GM12878 (cell line): ENCODE measurements around the gene B9D1. TPM values are rescaled to one million over a fixed set of nuclear protein-coding genes. Genes with fewer than 3 reads are reported as not detected.

Experiments
- ATAC-seq: fragments of 200-7000 bp; cut with Tn5 transposase; 3 replicates; pipeline ENCODE4 v1.9.1; 2020; ENCODE audit warnings: mild to moderate bottlenecking, moderate library complexity
- BruUV-seq: library from RNA; stranded (reverse); fragments of 400-500 nt; replicated peaks from 2 replicates; lab custom pipeline; 2021; lab: Mats Ljungman, UMichigan
- CTCF ChIA-PET: fragments of 300-600 bp; sonication (Branson Sonifier 250); formaldehyde crosslinking; extraction: SDS; loops from one replicate; lab custom pipeline; 2021; ENCODE audit warnings: inconsistent platforms; lab: Yijun Ruan, JAX
- POLR2A ChIA-PET: fragments of 350-600 bp; formaldehyde crosslinking; extraction: SDS; loops from one replicate; lab custom pipeline; 2021; ENCODE audit warnings: inconsistent platforms; lab: Charles Lee
- RAD21 ChIA-PET: fragments of 300-600 bp; sonication (Branson Sonifier 250); formaldehyde crosslinking; loops from one replicate; lab custom pipeline; 2023; ENCODE audit warnings: antibody characterized with exemption; ENCODE audit not compliant: unreplicated experiment; lab: Charles Lee
- SMC1A ChIA-PET: fragments of 300-600 bp; sonication (Branson Sonifier 250); formaldehyde crosslinking; loops from one replicate; lab custom pipeline; 2023; ENCODE audit not compliant: unreplicated experiment, uncharacterized antibody; lab: Charles Lee
- DNase-seq: peaks from one replicate; pipeline ENCODE4 v3.0.0-alpha.2; 2011; ENCODE audit warnings: low read depth, low spot score
- FAIRE-seq: peaks from 3 replicates; lab custom pipeline; 2011; peaks lifted over from hg19 to GRCh38; lab: Jason Lieb, UNC
- H2AFZ ChIP-seq: 2 replicates; pipeline ENCODE4 v1.6.0; 2011; ENCODE audit warnings: low read depth, low read length, control low read depth; ENCODE audit not compliant: control insufficient read depth
- H3K27ac ChIP-seq: 2 replicates; pipeline ENCODE4 v1.5.1; 2011; ENCODE audit warnings: control low read depth; ENCODE audit not compliant: control insufficient read depth, insufficient read depth
- H3K27me3 ChIP-seq, 2 experiments: replicated peaks in 1 of 2; 2 replicates each; pipeline versions ENCODE4 v1.6.0 to v1.6.1; 2011; ENCODE audit warnings: low read length in 1 of 2; ENCODE audit not compliant: control insufficient read depth in 2 of 2, insufficient read depth in 2 of 2
- H3K36me3 ChIP-seq, 2 experiments: 2 replicates each; pipeline ENCODE4 v1.5.1; 2011; ENCODE audit warnings: low read length in 1 of 2; ENCODE audit not compliant: control insufficient read depth in 2 of 2, insufficient read depth in 2 of 2
- H3K4me1 ChIP-seq: 2 replicates; pipeline ENCODE4 v1.6.1; 2011; ENCODE audit warnings: mild to moderate bottlenecking, low read length, moderate library complexity, mixed read lengths; ENCODE audit not compliant: control insufficient read depth, insufficient read depth
- H3K4me2 ChIP-seq: 2 replicates; pipeline ENCODE4 v1.6.0; 2011; ENCODE audit warnings: control low read depth; ENCODE audit not compliant: control insufficient read depth, insufficient read depth
- H3K4me3 ChIP-seq: fragments of 200-600 bp; sonication (generic); 2 replicates; pipeline ENCODE4 v1.5.1; 2016
- H3K79me2 ChIP-seq: 2 replicates; pipeline ENCODE4 v1.6.0; 2011; ENCODE audit warnings: low read length; ENCODE audit not compliant: control insufficient read depth, insufficient read depth
- H3K9ac ChIP-seq: 2 replicates; pipeline ENCODE4 v1.8.0; 2011; ENCODE audit warnings: low read length, control low read depth, mixed read lengths; ENCODE audit not compliant: control insufficient read depth, insufficient read depth
- H3K9me3 ChIP-seq: replicated peaks from 3 replicates; pipeline ENCODE4 v1.5.1; 2011; ENCODE audit warnings: mild to moderate bottlenecking, low read length; ENCODE audit not compliant: control insufficient read depth, insufficient read depth
- H4K20me1 ChIP-seq: 2 replicates; pipeline ENCODE4 v1.6.0; 2011; ENCODE audit not compliant: control insufficient read depth, insufficient read depth
- MYC ChIP-seq: IDR thresholded peaks from 2 replicates; pipeline ENCODE4 v1.6.1; 2011; ENCODE audit warnings: mild to moderate bottlenecking, low read length, moderate library complexity, inconsistent platforms; ENCODE audit not compliant: insufficient read depth, insufficient replicate concordance, insufficient read length, severe bottlenecking
- NFIC ChIP-seq: IDR thresholded peaks from 2 replicates; pipeline ENCODE4 v1.6.1; 2012; ENCODE audit warnings: low read depth, mild to moderate bottlenecking, inconsistent platforms, low read length, moderate library complexity
- RFX5 ChIP-seq: IDR thresholded peaks from 2 replicates; pipeline ENCODE4 v1.6.1; 2011; ENCODE audit warnings: low read depth, low read length, improper control_type of control experiment
- WGBS: methylation state at CpG from one replicate; pipeline ENCODE4 v1.1.6; 2016; ENCODE audit warnings: low lambda C conversion rate; ENCODE audit not compliant: insufficient replicate concordance, insufficient coverage; ENCODE audit errors: missing lambda C conversion rate; 5-methylcytosine and 5-hydroxymethylcytosine counted together
- in situ Hi-C: fragments of 300-500 bp; cut with MboI; formaldehyde crosslinking; loops from 9 replicates; pipeline ENCODE4 v1.14.3; 2018; ENCODE audit warnings: mixed read lengths
- intact Hi-C: fragments of 100-400 bp; cut with micrococcal nuclease; formaldehyde crosslinking; loops from one replicate; pipeline ENCODE4 v1.14.2; 2022; ENCODE audit not compliant: unreplicated experiment
- polyA plus RNA-seq, 11 experiments: library from polyadenylated mRNA; depleted of rRNA in 4 of 11; unstranded in 6 of 11; stranded (reverse) in 5 of 11; fragments of >200 nt; fragmentation: Nextera tagmentation in 4 of 11; fragmentation: Illumina TruSeq in 1 of 11; extraction: Ambion mirVana in 4 of 11; extraction: Trizol in 1 of 11; gene quantifications; 1 replicate in 1 of 11; 2 replicates in 10 of 11; pipeline versions ENCODE4 v1.2.1 to v1.2.3, GENCODE V29; 2011 to 2016; ENCODE audit warnings: inconsistent platforms in 2 of 11, missing spikeins in 2 of 11, low read depth in 1 of 11
- total RNA-seq, 4 experiments: library from RNA; depleted of rRNA in 3 of 4; stranded (reverse); fragments of >200 nt in 3 of 4; fragmentation: Illumina TruSeq in 1 of 4; extraction: Trizol in 1 of 4; gene quantifications; 2 replicates each; pipeline versions ENCODE4 v1.2.1 to v1.2.3, GENCODE V29; 2013 to 2021
- TF ChIP-seq, protein P1 (sequence below): fragments of 450-650 bp; IDR thresholded peaks from 2 replicates; pipeline ENCODE4 v1.6.1; 2014; ENCODE audit warnings: mild to moderate bottlenecking

B9D1 gene
- total and polyA plus RNA-seq, 10 of the 15 experiments (the other 5 are each of a cell fraction or from before 2014, with no cell fraction given) = 5.9 to 18.3 (median 9.8) TPM

DNA sequence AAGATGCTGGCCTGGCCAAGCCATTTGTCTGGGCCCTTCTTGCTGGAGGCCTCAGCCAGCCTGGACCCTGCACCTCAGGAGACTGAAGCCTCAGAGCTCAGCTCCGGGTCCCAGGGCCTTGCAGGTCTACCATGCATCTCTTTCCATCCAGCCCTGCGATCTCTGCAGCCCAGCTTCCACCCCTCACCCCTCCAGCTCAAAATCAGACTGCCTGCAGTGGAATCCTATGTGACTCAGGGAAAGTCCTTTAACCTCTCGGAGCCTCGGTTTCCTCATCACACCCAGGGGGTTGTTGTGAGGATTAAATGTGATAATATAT is 2.9 kb upstream of the B9D1 start:
- H3K4me1 ChIP-seq = peaks cover 13% of the 10 kb centered on the region
- CTCF ChIA-PET = interaction anchor here (0.6 to 4.6 kb wide), 4 partner anchors 11 to 148 kb away, joined by 3 to 66 read pairs (median 4); partner anchors contain the start of gene MAPK7
- ATAC-seq = no peak
- H3K4me2 ChIP-seq = no peak overlapping the region
- 34% methylated on average over 4 of the region's 4 CpGs for WGBS
- TF ChIP-seq RFX5 (no peak), NFIC (no peak), MYC (no peak)
- TF ChIP-seq, protein P1, sequence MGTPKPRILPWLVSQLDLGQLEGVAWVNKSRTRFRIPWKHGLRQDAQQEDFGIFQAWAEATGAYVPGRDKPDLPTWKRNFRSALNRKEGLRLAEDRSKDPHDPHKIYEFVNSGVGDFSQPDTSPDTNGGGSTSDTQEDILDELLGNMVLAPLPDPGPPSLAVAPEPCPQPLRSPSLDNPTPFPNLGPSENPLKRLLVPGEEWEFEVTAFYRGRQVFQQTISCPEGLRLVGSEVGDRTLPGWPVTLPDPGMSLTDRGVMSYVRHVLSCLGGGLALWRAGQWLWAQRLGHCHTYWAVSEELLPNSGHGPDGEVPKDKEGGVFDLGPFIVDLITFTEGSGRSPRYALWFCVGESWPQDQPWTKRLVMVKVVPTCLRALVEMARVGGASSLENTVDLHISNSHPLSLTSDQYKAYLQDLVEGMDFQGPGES = no peak
- no peak overlapping the region for H3K27ac ChIP-seq
- H3K27me3 ChIP-seq = no peaks in the 10 kb centered on the region; a peak in 1 of 4 replicates
- BruUV-seq = no TSS peak
- no peaks in the 10 kb centered on the region for H3K9me3 ChIP-seq
- intact Hi-C loops = loop anchor here (10.0 kb wide), 1 partner anchor 279 kb away; the partner anchor contains the start of gene ALDH3A2
- no peak overlapping the region for H2AFZ ChIP-seq
- in situ Hi-C loops = loop anchor here (5.0 kb wide), 1 partner anchor 397 kb away; no protein-coding TSS in a partner anchor
- RAD21 ChIA-PET = interaction anchor here (0.9 to 4.4 kb wide), 3 partner anchors 13 to 401 kb away, joined by 3 to 35 read pairs (median 3); partner anchors contain the start of gene MAPK7
- POLR2A ChIA-PET = interaction anchor here (1.2 kb wide), 1 partner anchor 13 kb away, joined by 5 read pairs; the partner anchor contains the start of gene MAPK7
- no peaks in the 10 kb centered on the region for H4K20me1 ChIP-seq
- no peaks in the 10 kb centered on the region for H3K79me2 ChIP-seq
- H3K9ac ChIP-seq = no peak overlapping the region
- SMC1A ChIA-PET = interaction anchor here (0.9 to 1.6 kb wide), 3 partner anchors 11 to 397 kb away, joined by 3 to 6 read pairs (median 4); partner anchors contain the start of gene MAPK7
- no peaks in the 10 kb centered on the region for H3K36me3 ChIP-seq
- FAIRE-seq = no peak
- no peak overlapping the region for H3K4me3 ChIP-seq
- DNase-seq = no peak
